Adipose tissue (tissue), 3 donors: Measurements from ENCODE around the gene QSOX1. TPM values are rescaled to one million over a fixed set of nuclear protein-coding genes. Genes with fewer than 3 reads are reported as not detected.

Source experiments
- H3K27ac ChIP-seq: one replicate; pipeline ENCODE4 v1.5.1; 2013; ENCODE audit warnings: low read depth, low read length
- WGBS, 3 donors: extraction: QIAGEN DNeasy Blood & Tissue Kit; methylation state at CpG; one replicate each; pipeline ENCODE4 v1.1.7; 2013; 5-methylcytosine and 5-hydroxymethylcytosine counted together
- polyA plus RNA-seq, 3 donors: library from polyadenylated mRNA; stranded (reverse); fragments of 200-250 nt; gene quantifications; one replicate each; pipeline ENCODE4 v1.2.3, GENCODE V29; 2013
- donor health status: healthy with polysubstance abuse.
- donor health status: Bipolar disorder and iron deficiency.
- donor health status: healthy.

The QSOX1 gene
- polyA plus RNA-seq, 3 donors = 47.2 to 59.3 (median 56.2) TPM

DNA sequence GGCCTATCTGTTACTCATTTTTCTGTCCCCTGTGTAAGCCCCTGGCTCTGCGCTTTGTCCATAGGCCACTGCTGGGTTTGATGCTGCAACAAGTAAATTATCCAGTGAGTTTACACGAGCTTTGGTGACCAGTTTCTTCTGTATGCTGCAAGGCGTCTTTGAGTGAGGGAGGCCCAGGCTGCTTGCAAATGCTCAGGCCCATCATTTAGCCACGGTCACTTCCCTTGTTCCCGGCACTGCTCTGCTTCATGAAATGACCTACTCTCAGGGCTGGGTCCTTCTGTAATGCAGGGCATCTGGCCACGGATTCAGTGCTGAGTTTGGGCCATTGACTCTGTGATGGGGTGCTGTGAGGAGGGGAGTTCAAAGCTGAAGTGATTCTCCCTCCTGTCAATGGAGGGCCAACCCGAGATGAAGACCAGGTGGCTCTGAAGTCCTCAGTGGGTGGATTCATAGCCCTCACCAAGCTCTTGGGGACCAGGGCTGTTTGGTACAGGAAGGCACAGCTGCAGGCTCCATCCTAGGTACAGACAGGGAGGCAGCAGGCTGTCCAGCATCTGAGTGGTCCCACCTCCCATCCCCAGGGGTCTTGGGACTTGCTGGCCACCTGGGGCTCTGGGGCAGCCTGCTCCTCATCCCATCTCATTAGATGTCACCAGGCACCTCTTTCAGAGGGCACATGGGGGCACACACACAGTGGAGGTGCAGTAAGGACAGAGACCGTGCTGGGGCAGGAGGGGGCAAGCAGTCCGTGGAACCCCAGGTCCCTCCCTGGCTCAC lies 97.0 kb downstream of the QSOX1 start:
- WGBS, 3 donors = 80 to 88% (median 87%) methylated on average over 9 of the region's 9 CpGs
- no peak overlapping the region for H3K27ac ChIP-seq

GRCh38 chr1:180252638-180253536 lies 98.2 kb downstream of the QSOX1 start:
- 68 to 79% (median 73%) methylated on average over 12 of the region's 12 CpGs for WGBS, 3 donors
- H3K27ac ChIP-seq = no peak overlapping the region

Other genes with a start within 250 kb of the QSOX1 start
- 1 to 10 TPM; 5.5 to 9.8 (median 5.8) TPM for gene CEP350, start 200.1 kb upstream of the QSOX1 start, polyA plus RNA-seq
- gene LHX4, start 75.4 kb downstream of the QSOX1 start, polyA plus RNA-seq = under 1 TPM in 2 of 3 donors, not detected in 1; 0.03 TPM